Activated CD8-positive, alpha-beta memory T cell treated with anti-CD3 and anti-CD28 coated beads for 36 hours (primary cell): ENCODE data around the gene TMED7. TPM values are rescaled to one million over a fixed set of nuclear protein-coding genes. Genes with fewer than 3 reads are reported as not detected.

Experiments
- CTCF ChIA-PET: fragments of 350-600 bp; sonication (Branson Sonifier 250); formaldehyde crosslinking; loops from one replicate; lab custom pipeline; 2021; ENCODE audit warnings: antibody characterized with exemption; lab: Charles Lee
- POLR2A ChIA-PET: fragments of 350-600 bp; sonication (Branson Sonifier 250); formaldehyde crosslinking; loops from one replicate; lab custom pipeline; 2021; ENCODE audit warnings: antibody characterized with exemption; lab: Charles Lee
- total RNA-seq, 2 experiments: library from RNA; stranded (reverse); gene quantifications; one replicate each; pipeline ENCODE4 v1.2.3, GENCODE V29; 2021

Gene TMED7
- total RNA-seq, 2 experiments from 2014 or later = 47.7 to 48.5 TPM

- ChIA-PET CTCF (no interaction called here), POLR2A (no interaction called here)
Measured at GRCh38 chr5:115594128-115595047, 31.4 kb downstream of the TMED7 start.

DNA sequence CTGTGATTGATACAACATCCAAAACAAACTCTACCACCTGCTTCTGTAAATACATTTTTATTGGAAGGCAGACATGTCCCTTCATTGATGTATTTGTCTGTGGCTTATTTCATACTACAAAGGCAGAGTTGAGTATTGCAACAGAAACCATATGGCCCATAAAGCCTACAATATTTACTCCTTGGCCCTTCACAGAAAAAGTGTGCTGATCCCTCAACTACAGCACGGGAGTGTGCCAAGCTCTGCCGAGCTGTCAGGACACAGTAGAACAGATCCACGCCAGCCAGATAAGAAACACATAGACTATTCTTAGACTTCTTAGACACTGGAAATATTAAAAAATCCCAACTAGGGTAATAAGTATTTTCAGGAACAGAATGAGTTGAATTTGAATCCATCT, 36.8 kb downstream of the TMED7 start:
- ChIA-PET POLR2A (no interaction called here), CTCF (no interaction called here)

- POLR2A ChIA-PET = no interaction called here
Measured at GRCh38 chr5:115588640-115589039, 37.2 kb downstream of the TMED7 start.

GRCh38 chr5:115586525-115587146, 39.2 kb downstream of the TMED7 start:
- POLR2A ChIA-PET = no interaction called here

More at GRCh38 chr5:115588640-115589039, 37.2 kb downstream of the TMED7 start:
- CTCF ChIA-PET = interaction anchor here (1.0 kb wide), 1 partner anchor 279 kb away, joined by 5 read pairs; no protein-coding TSS in a partner anchor

GRCh38 chr5:115585265-115585664, 40.6 kb downstream of the TMED7 start:
- ChIA-PET CTCF (no interaction called here), POLR2A (no interaction called here)

More at GRCh38 chr5:115586525-115587146, 39.2 kb downstream of the TMED7 start:
- CTCF ChIA-PET = interaction anchor here (0.7 kb wide), 1 partner anchor 335 kb away, joined by 3 read pairs; no protein-coding TSS in a partner anchor

- CTCF ChIA-PET = no interaction called here
- POLR2A ChIA-PET = no interaction called here
Measured at GRCh38 chr5:115584501-115584900, 41.3 kb downstream of the TMED7 start.

GRCh38 chr5:115583474-115583873, 42.4 kb downstream of the TMED7 start:
- ChIA-PET POLR2A (no interaction called here), CTCF (no interaction called here)

- CTCF ChIA-PET = no interaction called here
Measured at GRCh38 chr5:115580941-115581340, 44.9 kb downstream of the TMED7 start.

DNA sequence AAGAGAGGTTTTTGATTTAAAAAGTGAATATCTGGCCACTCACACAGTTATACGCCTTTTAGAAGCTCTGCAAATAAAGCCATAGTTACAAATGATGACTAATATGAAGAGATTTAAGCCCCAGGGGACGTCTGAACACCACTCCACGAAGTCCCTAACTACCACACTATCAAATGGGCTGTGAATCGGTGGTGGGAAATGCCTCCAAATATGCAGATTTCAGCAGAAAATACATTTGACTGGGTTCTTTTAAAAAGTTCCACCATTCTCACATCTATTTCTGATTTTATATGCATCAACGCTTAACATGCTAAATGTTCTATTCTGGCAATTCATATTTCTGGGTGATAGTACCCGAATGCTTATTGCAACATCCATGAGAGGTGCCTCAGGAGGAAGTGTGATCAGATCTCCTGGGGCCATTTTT, 46.1 kb downstream of the TMED7 start:
- CTCF ChIA-PET = no interaction called here

More at GRCh38 chr5:115580941-115581340, 44.9 kb downstream of the TMED7 start:
- POLR2A ChIA-PET = no interaction called here

GRCh38 chr5:115579216-115579615, 46.6 kb downstream of the TMED7 start:
- ChIA-PET CTCF (no interaction called here), POLR2A (no interaction called here)

More for the DNA sequence above, 46.1 kb downstream of the TMED7 start:
- POLR2A ChIA-PET = no interaction called here

DNA sequence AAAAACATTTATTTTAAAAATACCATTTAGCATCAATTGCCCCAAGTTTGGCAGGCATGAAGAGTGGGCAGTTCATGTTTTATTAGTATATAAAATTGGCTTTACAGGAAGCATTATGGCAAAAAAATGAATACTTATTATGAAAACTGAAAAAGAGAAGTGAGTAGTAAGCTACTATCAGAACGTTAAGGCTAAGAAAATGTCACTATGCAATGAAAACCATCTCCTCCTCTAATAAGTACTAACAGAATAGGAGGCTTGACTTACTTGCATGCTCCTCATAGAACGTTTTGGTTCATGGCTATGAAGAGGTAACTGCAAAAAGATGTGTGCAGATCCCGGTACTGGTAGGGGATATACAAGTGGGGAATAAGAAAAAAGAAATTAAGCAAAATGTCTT, 47.2 kb downstream of the TMED7 start:
- ChIA-PET POLR2A (no interaction called here), CTCF (no interaction called here)

- CTCF ChIA-PET = interaction anchor here (0.9 kb wide), 1 partner anchor 269 kb away, joined by 4 read pairs; no protein-coding TSS in a partner anchor
- POLR2A ChIA-PET = no interaction called here
Measured at GRCh38 chr5:115577741-115578140, 48.1 kb downstream of the TMED7 start.

DNA sequence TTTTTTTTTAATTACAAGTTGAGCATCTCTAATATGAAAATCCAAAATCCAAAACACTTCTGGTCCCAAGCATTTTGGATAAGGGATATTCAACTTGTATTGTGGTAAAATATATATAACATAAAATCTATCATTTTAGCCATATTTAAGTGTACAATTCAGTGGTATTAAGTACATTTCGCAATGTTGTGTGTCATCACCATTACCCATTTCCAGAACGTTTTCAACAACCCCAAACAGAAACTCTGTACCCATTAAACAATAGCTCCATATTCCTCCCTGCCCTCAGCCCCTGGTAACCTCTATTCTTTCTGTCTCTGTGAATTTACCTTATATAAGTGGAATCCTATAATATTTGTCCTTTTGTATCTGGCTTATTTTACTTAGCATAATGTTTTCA, 48.5 kb downstream of the TMED7 start:
- ChIA-PET POLR2A (no interaction called here), CTCF (interaction anchor here (0.6 to 0.9 kb wide), 2 partner anchors 268 to 1992 kb away, joined by 3 to 4 read pairs; no protein-coding TSS in a partner anchor)

- POLR2A ChIA-PET = interaction anchor here (0.6 kb wide), 1 partner anchor 28 kb away, joined by 15 read pairs; no protein-coding TSS in a partner anchor
Measured at GRCh38 chr5:115575167-115576070, 50.4 kb downstream of the TMED7 start.

GRCh38 chr5:115573133-115573532, 52.7 kb downstream of the TMED7 start:
- POLR2A ChIA-PET = no interaction called here
- CTCF ChIA-PET = no interaction called here

More at GRCh38 chr5:115575167-115576070, 50.4 kb downstream of the TMED7 start:
- CTCF ChIA-PET = interaction anchor here (0.6 to 1.6 kb wide), 10 partner anchors 15 to 313 kb away, joined by 3 to 17 read pairs (median 6); partner anchors contain the start of gene PGGT1B

DNA sequence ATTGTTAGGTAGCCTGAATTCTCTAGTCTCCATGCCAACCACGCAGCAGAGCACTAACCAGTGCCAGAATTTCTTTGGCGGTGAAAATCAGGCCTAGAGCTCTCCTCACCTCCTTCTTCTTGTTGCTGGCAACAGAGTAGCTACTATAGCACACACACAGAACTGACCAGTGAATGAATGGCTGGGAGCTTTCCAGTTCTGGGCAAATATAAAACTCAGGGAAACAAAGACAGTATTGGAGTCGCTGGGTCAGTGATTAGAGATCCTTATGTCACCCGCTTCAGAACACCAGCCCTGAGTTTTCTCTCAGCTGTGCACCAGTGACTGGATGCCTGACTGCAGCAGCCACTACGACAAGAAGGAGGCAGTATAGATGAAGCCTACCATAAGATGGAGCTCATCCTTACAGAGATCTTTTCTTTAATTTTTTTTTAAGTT, 54.4 kb downstream of the TMED7 start:
- POLR2A ChIA-PET = no interaction called here
- CTCF ChIA-PET = interaction anchor here (0.9 kb wide), 1 partner anchor 259 kb away, joined by 3 read pairs; no protein-coding TSS in a partner anchor

- ChIA-PET POLR2A (no interaction called here), CTCF (no interaction called here)
Measured at GRCh38 chr5:115568668-115569067, 57.2 kb downstream of the TMED7 start.

DNA sequence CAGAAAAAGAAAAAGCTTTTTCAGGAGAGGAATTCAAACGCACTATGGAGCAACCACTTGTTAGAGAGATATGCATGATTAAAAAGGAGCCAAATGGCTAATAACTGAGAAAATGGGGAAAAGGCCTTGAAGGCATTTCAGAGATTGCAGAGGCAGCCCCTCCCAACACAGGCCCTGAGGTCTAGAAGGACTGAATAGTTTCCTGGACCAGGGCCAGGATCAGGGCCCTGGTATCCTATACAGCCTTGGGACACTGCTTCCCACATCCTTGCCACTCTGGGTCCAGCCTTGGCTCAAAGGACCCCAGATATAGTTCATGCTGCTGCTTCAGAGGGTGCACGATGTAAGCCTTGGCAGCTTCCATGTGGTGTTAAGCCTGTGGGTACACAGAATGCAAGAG, 60.6 kb downstream of the TMED7 start:
- ChIA-PET POLR2A (no interaction called here), CTCF (no interaction called here)
